Measurements from ENCODE around the gene SELENOO. TPM values are rescaled to one million over a fixed set of nuclear protein-coding genes. Genes with fewer than 3 reads are reported as not detected.
A peak's percentile ranks its signal among the peaks of the same experiment; 100 is the strongest.

SELENOO gene
- total RNA-seq, 1 donor from 2014 or later: 23.8 TPM

- no peak for DNase-seq (ENCODE audit: low spot score)
Measured at GRCh38 chr22:50184004-50184901, 16.6 kb upstream of the SELENOO start.

GRCh38 chr22:50184902-50185374, 15.9 kb upstream of the SELENOO start:
- DNase-seq (ENCODE audit: low spot score): no peak

GRCh38 chr22:50185375-50186087, 15.3 kb upstream of the SELENOO start, which contains the start of gene TRABD:
Gene TRABD, plus strand, starts transcription at chr22:50185913. Its CDS starts 7,148 bp downstream, at chr22:50193061.
- peak; percentile 96 for DNase-seq (ENCODE audit: low spot score)

GRCh38 chr22:50186181-50186714, 14.6 kb upstream of the SELENOO start:
- DNase-seq (ENCODE audit: low spot score): no peak

- DNase-seq (ENCODE audit: low spot score): no peak
Measured at GRCh38 chr22:50186761-50187523, 13.9 kb upstream of the SELENOO start.

GRCh38 chr22:50188356-50188755, 12.5 kb upstream of the SELENOO start:
- no peak for DNase-seq (ENCODE audit: low spot score)

GRCh38 chr22:50189184-50189848, 11.5 kb upstream of the SELENOO start:
- DNase-seq (ENCODE audit: low spot score): no peak

- no peak for DNase-seq (ENCODE audit: low spot score)
Measured at GRCh38 chr22:50189849-50190181, 11.0 kb upstream of the SELENOO start.

- no peak for DNase-seq (ENCODE audit: low spot score)
Measured at GRCh38 chr22:50190182-50190940, 10.4 kb upstream of the SELENOO start.

GRCh38 chr22:50190941-50191741, 9.7 kb upstream of the SELENOO start:
- DNase-seq (ENCODE audit: low spot score): no peak

- DNase-seq (ENCODE audit: low spot score): no peak
Measured at GRCh38 chr22:50192436-50193204, 8.2 kb upstream of the SELENOO start.

GRCh38 chr22:50193621-50194020, 7.2 kb upstream of the SELENOO start:
- no peak for DNase-seq (ENCODE audit: low spot score)

GRCh38 chr22:50194037-50194805, 6.6 kb upstream of the SELENOO start:
- no peak for DNase-seq (ENCODE audit: low spot score)

GRCh38 chr22:50196256-50196655, 4.6 kb upstream of the SELENOO start:
- DNase-seq (ENCODE audit: low spot score): no peak

- DNase-seq (ENCODE audit: low spot score): no peak
Measured at GRCh38 chr22:50197000-50197800, 3.6 kb upstream of the SELENOO start.

- DNase-seq (ENCODE audit: low spot score): no peak
Measured at GRCh38 chr22:50197856-50198623, 2.8 kb upstream of the SELENOO start.
